ENCODE measurements around the gene ZNF248. TPM values are rescaled to one million over a fixed set of nuclear protein-coding genes. Genes with fewer than 3 reads are reported as not detected.

The ZNF248 gene
- 10 to 100 TPM in 1 of 4 donors, 1 to 10 TPM in 3; 1.1 to 22.1 (median 3.4) TPM for polyA plus RNA-seq
- long read RNA-seq, donor 1, full-length matches to known transcripts, result 7 of 20 reads
- long read RNA-seq, donor 1, partial matches to known transcripts, result 13 of 20 reads
- long read RNA-seq, donor 1, other reads (novel, unspliced or antisense), result 0 of 20 reads
- long read RNA-seq, donor 2, full-length matches to known transcripts, result 1 of 1 reads
- long read RNA-seq, donor 2, partial matches to known transcripts, result 0 of 1 reads
- long read RNA-seq, donor 2, other reads (novel, unspliced or antisense), result 0 of 1 reads
- long read RNA-seq, donor 3, full-length matches to known transcripts, result 1 of 6 reads
- long read RNA-seq, donor 3, partial matches to known transcripts, result 5 of 6 reads
- long read RNA-seq, donor 3, other reads (novel, unspliced or antisense), result 0 of 6 reads
- long read RNA-seq, donor 4, full-length matches to known transcripts, result 1 of 1 reads
- long read RNA-seq, donor 4, partial matches to known transcripts, result 0 of 1 reads
- long read RNA-seq, donor 4, other reads (novel, unspliced or antisense), result 0 of 1 reads
- long read RNA-seq, donor 5, full-length matches to known transcripts, result 2 of 2 reads
- long read RNA-seq, donor 5, partial matches to known transcripts, result 0 of 2 reads
- long read RNA-seq, donor 5, other reads (novel, unspliced or antisense), result 0 of 2 reads
- long read RNA-seq, donor 6, full-length matches to known transcripts, result 3 of 3 reads
- long read RNA-seq, donor 6, partial matches to known transcripts, result 0 of 3 reads
- long read RNA-seq, donor 6, other reads (novel, unspliced or antisense), result 0 of 3 reads
- long read RNA-seq, donor 7, result 0 reads
- long read RNA-seq, donor 8, result 0 reads
- long read RNA-seq, donor 9, result 0 reads
- long read RNA-seq, donor 10, full-length matches to known transcripts, result 3 of 9 reads
- long read RNA-seq, donor 10, partial matches to known transcripts, result 6 of 9 reads
- long read RNA-seq, donor 10, other reads (novel, unspliced or antisense), result 0 of 9 reads

DNA sequence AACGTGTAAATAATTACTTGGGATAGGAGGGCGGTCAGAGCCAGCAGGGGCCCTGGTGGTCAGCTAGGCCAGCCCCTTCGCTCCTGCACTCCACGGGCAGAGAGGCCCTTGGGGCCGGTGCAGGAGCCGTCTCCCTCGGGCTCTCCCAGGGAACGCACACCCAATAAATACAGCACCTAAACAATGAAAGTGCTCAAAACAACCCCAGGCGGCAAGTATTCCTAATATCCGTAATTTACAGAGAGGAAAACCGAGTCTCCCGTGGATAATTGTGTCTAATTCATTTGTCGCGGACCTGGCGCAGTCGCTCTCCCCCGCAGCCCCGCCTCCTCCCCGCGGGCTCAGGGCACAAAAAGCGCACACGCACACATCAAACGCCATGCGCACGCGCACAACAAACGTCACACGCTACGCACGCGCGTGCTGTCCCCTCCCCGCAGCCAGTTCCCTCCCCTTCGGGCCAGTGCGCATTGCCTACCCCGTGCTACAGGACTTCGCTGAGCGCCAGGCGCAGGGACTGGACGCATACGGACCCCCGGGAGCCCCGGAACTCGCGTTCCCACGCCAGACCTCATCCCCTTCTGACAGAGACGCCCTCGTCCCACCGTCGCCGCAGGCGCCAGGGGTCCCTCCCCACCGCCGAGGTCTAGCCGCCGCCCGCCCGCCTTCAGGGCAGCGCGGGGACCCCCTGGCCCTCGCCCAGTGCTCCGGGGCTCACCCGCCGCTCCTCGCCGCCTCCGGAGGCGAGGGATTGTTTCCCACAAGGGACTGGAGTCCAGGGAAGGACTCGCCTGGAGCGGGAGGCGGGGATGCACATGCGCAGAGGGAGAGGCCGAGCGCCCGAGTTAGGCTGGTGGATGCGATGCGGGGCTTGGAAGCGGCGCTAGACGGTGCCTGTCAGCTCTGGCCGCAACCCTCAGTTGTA lies at the start of gene ZNF248:
ZNF248 (minus strand) TSS at position 324 of the 925 bp plus-strand sequence. CDS start 1,300 bp downstream, outside the sequence.
- DNase-seq (peak; percentile 97 to 98), FAIRE-seq (no peak)
- 0 to 1% (median 1%) methylated on average over 80 to 81 of the region's 81 CpGs for WGBS, 3 donors
- Histone ChIP-seq H3K4me1 (ENCODE audit: control insufficient read depth in 3 of 3, insufficient read depth in 2 of 3, low read depth in 1 of 3, low read length in 2 of 3) (peaks cover 0 to 3% (median 2%) of the 10 kb centered on the region in 3 donors), H3K27me3 (ENCODE audit: control insufficient read depth in 3 of 3, insufficient read depth in 3 of 3, low read length in 3 of 3) (no peaks in the 10 kb centered on the region), H3K4me3 (ENCODE audit: low read depth in 1 of 3, low read length in 3 of 3) (peak within 1 kb of the TSS; percentile 75 to 94 (median 85)), H3K27ac (ENCODE audit: low read depth in 1 of 3, low read length in 2 of 3) (peak within 1 kb of the TSS; percentile 99 to 100 (median 99)), H3K36me3 (ENCODE audit: control insufficient read depth in 3 of 3, insufficient read depth in 2 of 3, low read depth in 1 of 3, low read length in 3 of 3) (peaks cover 0 to 3% (median 2%) of the 10 kb centered on the region in 3 donors), H3K9me3 (ENCODE audit: control insufficient read depth in 2 of 2, insufficient read depth in 1 of 2, low read depth in 1 of 2, low read length in 1 of 2) (peaks cover 0 to 4% of the 10 kb centered on the region in 2 donors)

DNA sequence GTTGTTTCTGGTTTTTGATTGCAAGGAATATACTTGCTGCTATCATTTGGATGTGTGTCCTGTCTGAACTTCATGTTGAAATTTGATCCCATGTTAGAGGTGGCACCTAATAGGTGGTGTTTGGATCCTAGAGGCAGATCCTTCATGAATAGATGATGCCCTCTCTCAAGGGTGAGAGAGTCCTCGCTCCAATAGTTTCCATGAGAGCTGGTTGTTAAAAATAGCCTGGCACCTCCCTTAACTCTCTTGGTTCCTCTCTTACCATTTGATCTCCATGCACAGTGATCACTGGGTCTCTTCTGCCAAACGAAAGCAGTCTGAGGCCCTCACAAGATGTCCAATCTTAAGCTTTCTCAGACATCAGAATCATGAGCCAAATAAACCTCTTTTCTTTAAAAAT lies 49.0 kb upstream of the ZNF248 start:
- Histone ChIP-seq H3K36me3 (ENCODE audit: control insufficient read depth in 3 of 3, insufficient read depth in 2 of 3, low read depth in 1 of 3, low read length in 3 of 3) (no peaks in the 10 kb centered on the region), H3K27me3 (ENCODE audit: control insufficient read depth in 3 of 3, insufficient read depth in 3 of 3, low read length in 3 of 3) (no peaks in the 10 kb centered on the region), H3K27ac (ENCODE audit: low read depth in 1 of 3, low read length in 2 of 3) (no peak overlapping the region), H3K9me3 (ENCODE audit: control insufficient read depth in 2 of 2, insufficient read depth in 1 of 2, low read depth in 1 of 2, low read length in 1 of 2) (peaks cover 2 to 7% of the 10 kb centered on the region in 2 donors), H3K4me1 (ENCODE audit: control insufficient read depth in 3 of 3, insufficient read depth in 2 of 3, low read depth in 1 of 3, low read length in 2 of 3) (no peaks in the 10 kb centered on the region), H3K4me3 (ENCODE audit: low read depth in 1 of 3, low read length in 3 of 3) (no peak overlapping the region)
- 46 to 55% (median 47%) methylated on average over 2 of the region's 2 CpGs for WGBS, 3 donors
- no peak for DNase-seq
- FAIRE-seq, result no peak

DNA sequence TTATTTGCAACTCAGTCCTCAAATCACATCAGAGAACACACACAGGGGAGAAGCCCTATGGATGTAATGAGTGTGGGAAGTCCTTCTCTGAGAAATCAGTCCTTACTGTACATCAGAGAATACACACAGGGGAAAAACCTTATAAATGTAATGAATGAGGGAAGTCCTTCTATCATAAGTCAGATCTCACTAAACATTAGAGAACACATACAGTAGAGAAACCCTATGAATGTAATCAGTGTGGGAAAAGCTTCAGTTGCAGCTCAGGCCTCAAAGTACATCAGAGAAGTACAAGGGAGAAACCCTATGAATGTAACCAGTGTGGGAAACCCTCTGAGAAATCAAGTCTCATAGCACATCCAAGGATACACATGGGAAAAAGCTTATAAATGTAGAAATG lies 39.0 kb upstream of the ZNF248 start:
- H3K27ac ChIP-seq (ENCODE audit: low read depth in 1 of 3, low read length in 2 of 3), result no peak overlapping the region
- H3K4me1 ChIP-seq (ENCODE audit: control insufficient read depth in 3 of 3, insufficient read depth in 2 of 3, low read depth in 1 of 3, low read length in 2 of 3), result no peaks in the 10 kb centered on the region
- DNase-seq (no peak), FAIRE-seq (no peak)
- no peaks in the 10 kb centered on the region for H3K36me3 ChIP-seq (ENCODE audit: control insufficient read depth in 3 of 3, insufficient read depth in 2 of 3, low read depth in 1 of 3, low read length in 3 of 3)
- peaks cover 0 to 4% of the 10 kb centered on the region in 2 donors for H3K9me3 ChIP-seq (ENCODE audit: control insufficient read depth in 2 of 2, insufficient read depth in 1 of 2, low read depth in 1 of 2, low read length in 1 of 2)
- H3K4me3 ChIP-seq (ENCODE audit: low read depth in 1 of 3, low read length in 3 of 3), result no peak overlapping the region
- H3K27me3 ChIP-seq (ENCODE audit: control insufficient read depth in 3 of 3, insufficient read depth in 3 of 3, low read length in 3 of 3), result no peaks in the 10 kb centered on the region

DNA sequence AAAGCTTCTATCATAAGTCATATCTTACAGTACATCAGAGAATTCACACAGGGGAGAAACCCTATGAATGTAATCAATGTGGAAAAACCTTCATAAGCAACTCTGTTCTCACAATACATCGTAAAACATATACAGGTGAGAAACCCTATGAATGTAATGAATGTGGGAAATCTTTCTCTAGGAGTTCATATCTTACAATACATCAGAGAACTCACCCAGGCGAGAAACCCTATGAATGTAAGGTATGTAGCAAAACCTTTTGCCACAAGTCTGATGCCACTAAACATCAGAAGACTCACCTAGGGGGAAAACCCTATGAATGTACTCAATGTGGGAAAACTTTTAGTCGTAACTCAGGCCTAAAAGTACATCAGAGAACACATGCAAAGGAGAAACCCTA lies 38.3 kb upstream of the ZNF248 start:
- Histone ChIP-seq H3K4me1 (ENCODE audit: control insufficient read depth in 3 of 3, insufficient read depth in 2 of 3, low read depth in 1 of 3, low read length in 2 of 3) (no peaks in the 10 kb centered on the region), H3K4me3 (ENCODE audit: low read depth in 1 of 3, low read length in 3 of 3) (no peak overlapping the region), H3K27me3 (ENCODE audit: control insufficient read depth in 3 of 3, insufficient read depth in 3 of 3, low read length in 3 of 3) (no peaks in the 10 kb centered on the region), H3K9me3 (ENCODE audit: control insufficient read depth in 2 of 2, insufficient read depth in 1 of 2, low read depth in 1 of 2, low read length in 1 of 2) (peaks cover 0 to 9% of the 10 kb centered on the region in 2 donors), H3K27ac (ENCODE audit: low read depth in 1 of 3, low read length in 2 of 3) (no peak overlapping the region), H3K36me3 (ENCODE audit: control insufficient read depth in 3 of 3, insufficient read depth in 2 of 3, low read depth in 1 of 3, low read length in 3 of 3) (no peaks in the 10 kb centered on the region)
- DNase-seq (no peak), FAIRE-seq (no peak)
- 69 to 74% (median 71%) methylated on average over 3 of the region's 3 CpGs for WGBS, 3 donors

DNA sequence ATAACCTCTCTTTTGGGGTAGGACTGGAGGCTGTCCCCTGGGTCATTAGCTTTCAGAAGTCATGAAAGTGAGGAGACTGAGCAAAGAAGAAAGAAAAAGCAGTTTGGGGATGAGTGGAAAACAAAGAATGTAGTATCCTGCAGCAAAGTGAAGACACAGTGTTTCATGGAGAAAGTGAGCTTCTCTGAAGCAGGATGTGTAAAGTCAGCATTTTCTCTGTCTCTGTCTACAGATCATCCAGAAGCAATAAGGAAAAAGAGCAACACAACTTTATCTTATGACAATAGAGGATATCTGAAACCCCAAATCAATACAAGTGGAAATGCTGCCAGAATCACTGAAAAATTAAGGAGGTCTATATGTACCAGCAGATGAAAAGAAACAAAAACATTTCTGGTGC lies 28.4 kb upstream of the ZNF248 start:
- DNase-seq, result no peak
- Histone ChIP-seq H3K4me1 (ENCODE audit: control insufficient read depth in 3 of 3, insufficient read depth in 2 of 3, low read depth in 1 of 3, low read length in 2 of 3) (no peaks in the 10 kb centered on the region), H3K27me3 (ENCODE audit: control insufficient read depth in 3 of 3, insufficient read depth in 3 of 3, low read length in 3 of 3) (no peaks in the 10 kb centered on the region), H3K4me3 (ENCODE audit: low read depth in 1 of 3, low read length in 3 of 3) (no peak overlapping the region), H3K27ac (ENCODE audit: low read depth in 1 of 3, low read length in 2 of 3) (no peak overlapping the region), H3K36me3 (ENCODE audit: control insufficient read depth in 3 of 3, insufficient read depth in 2 of 3, low read depth in 1 of 3, low read length in 3 of 3) (no peaks in the 10 kb centered on the region), H3K9me3 (ENCODE audit: control insufficient read depth in 2 of 2, insufficient read depth in 1 of 2, low read depth in 1 of 2, low read length in 1 of 2) (peaks cover 0 to 6% of the 10 kb centered on the region in 2 donors)
- FAIRE-seq, result no peak

DNA sequence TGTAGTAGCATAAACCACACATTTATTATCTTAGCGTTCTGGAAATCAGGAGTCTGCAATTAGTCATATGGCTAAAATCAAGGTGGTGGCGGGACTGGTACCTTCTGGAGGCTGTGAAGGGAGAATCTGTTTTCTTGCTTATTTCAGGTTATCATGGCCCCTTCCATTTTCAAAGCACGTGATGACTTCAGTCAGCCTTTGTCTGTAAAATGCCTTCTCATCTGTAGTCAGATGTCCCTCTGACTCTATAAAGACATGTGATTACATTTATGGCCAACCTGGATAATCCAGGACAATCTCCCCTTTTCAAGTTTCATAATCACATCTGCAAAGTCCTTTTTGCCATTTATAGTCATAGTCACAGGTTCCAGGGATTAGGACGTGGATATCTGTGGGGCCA lies 15.5 kb upstream of the ZNF248 start:
- no peak for FAIRE-seq
- H3K36me3 ChIP-seq (ENCODE audit: control insufficient read depth in 3 of 3, insufficient read depth in 2 of 3, low read depth in 1 of 3, low read length in 3 of 3), result no peaks in the 10 kb centered on the region
- WGBS, 3 donors, result 68 to 85% (median 77%) methylated on average over 4 of the region's 4 CpGs
- DNase-seq, result no peak
- H3K27ac ChIP-seq (ENCODE audit: low read depth in 1 of 3, low read length in 2 of 3), result no peak overlapping the region
- no peaks in the 10 kb centered on the region for H3K4me1 ChIP-seq (ENCODE audit: control insufficient read depth in 3 of 3, insufficient read depth in 2 of 3, low read depth in 1 of 3, low read length in 2 of 3)
- no peak overlapping the region for H3K4me3 ChIP-seq (ENCODE audit: low read depth in 1 of 3, low read length in 3 of 3)
- H3K27me3 ChIP-seq (ENCODE audit: control insufficient read depth in 3 of 3, insufficient read depth in 3 of 3, low read length in 3 of 3), result no peaks in the 10 kb centered on the region
- peaks cover 0 to 12% of the 10 kb centered on the region in 2 donors for H3K9me3 ChIP-seq (ENCODE audit: control insufficient read depth in 2 of 2, insufficient read depth in 1 of 2, low read depth in 1 of 2, low read length in 1 of 2)

DNA sequence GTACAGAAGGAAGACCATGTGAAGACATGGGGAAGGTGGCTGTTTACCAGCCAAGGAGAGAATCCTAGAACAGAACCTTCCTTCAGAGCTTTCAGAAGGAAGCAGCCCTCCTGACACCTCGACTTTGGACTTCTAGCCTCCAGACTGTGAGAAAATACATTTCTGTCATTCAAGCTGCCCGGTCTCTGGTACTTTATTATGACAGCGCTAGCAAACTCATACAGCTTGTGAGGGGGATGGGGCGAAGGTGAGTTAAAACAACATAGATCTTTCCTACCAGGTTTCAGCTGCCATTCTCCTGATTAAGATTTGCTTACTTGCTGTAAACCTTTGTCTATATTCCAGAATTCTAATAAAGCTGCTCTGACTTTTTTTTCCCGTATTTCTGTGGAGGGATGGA lies 14.9 kb upstream of the ZNF248 start:
- no peak overlapping the region for H3K4me3 ChIP-seq (ENCODE audit: low read depth in 1 of 3, low read length in 3 of 3)
- H3K4me1 ChIP-seq (ENCODE audit: control insufficient read depth in 3 of 3, insufficient read depth in 2 of 3, low read depth in 1 of 3, low read length in 2 of 3), result no peaks in the 10 kb centered on the region
- no peak overlapping the region for H3K27ac ChIP-seq (ENCODE audit: low read depth in 1 of 3, low read length in 2 of 3)
- WGBS, 3 donors, result 77 to 83% (median 81%) methylated on average over 5 of the region's 5 CpGs
- H3K36me3 ChIP-seq (ENCODE audit: control insufficient read depth in 3 of 3, insufficient read depth in 2 of 3, low read depth in 1 of 3, low read length in 3 of 3), result no peaks in the 10 kb centered on the region
- FAIRE-seq (no peak), DNase-seq (no peak)
- H3K9me3 ChIP-seq (ENCODE audit: control insufficient read depth in 2 of 2, insufficient read depth in 1 of 2, low read depth in 1 of 2, low read length in 1 of 2), result peaks cover 0 to 8% of the 10 kb centered on the region in 2 donors
- no peaks in the 10 kb centered on the region for H3K27me3 ChIP-seq (ENCODE audit: control insufficient read depth in 3 of 3, insufficient read depth in 3 of 3, low read length in 3 of 3)
